Subcutaneous abdominal adipose tissue (tissue), 5 donors: ENCODE results near the gene CCDC201.

Source experiments
- H3K27ac ChIP-seq: one replicate; pipeline ENCODE4 v1.7.0; 2013; ENCODE audit warnings: low read depth, mild to moderate bottlenecking, inconsistent platforms, low read length, moderate library complexity
- H3K27me3 ChIP-seq, 5 donors: one replicate each; pipeline ENCODE4 v1.7.0; 2013; ENCODE audit warnings: low read length in 5 of 5, inconsistent platforms in 1 of 5; ENCODE audit not compliant: control insufficient read depth in 5 of 5, insufficient read depth in 4 of 5
- H3K36me3 ChIP-seq, 5 donors: one replicate each; pipeline ENCODE4 v1.7.0; 2013; ENCODE audit warnings: low read length in 5 of 5; ENCODE audit not compliant: control insufficient read depth in 5 of 5, insufficient read depth in 5 of 5
- H3K4me1 ChIP-seq, 5 donors: one replicate each; pipeline ENCODE4 v1.7.0; 2013; ENCODE audit warnings: low read length in 5 of 5, mild to moderate bottlenecking in 3 of 5, moderate library complexity in 1 of 5; ENCODE audit not compliant: control insufficient read depth in 5 of 5, insufficient read depth in 5 of 5
- H3K4me3 ChIP-seq, 5 donors: one replicate each; pipeline ENCODE4 v1.7.0; 2013; ENCODE audit warnings: low read length in 5 of 5, low read depth in 1 of 5
- H3K9ac ChIP-seq, 5 donors: one replicate each; pipeline ENCODE4 v1.7.0; 2013; ENCODE audit warnings: low read length in 5 of 5, mild to moderate bottlenecking in 4 of 5, moderate library complexity in 3 of 5
- H3K9me3 ChIP-seq, 5 donors: one replicate each; pipeline ENCODE4 v1.7.0; 2013; ENCODE audit warnings: low read length in 5 of 5; ENCODE audit not compliant: control insufficient read depth in 5 of 5
- donor health status: healthy.
- donor health status: healthy.
- donor health status: healthy.
- donor health status: healthy.
- donor health status: healthy.

The CCDC201 gene

DNA sequence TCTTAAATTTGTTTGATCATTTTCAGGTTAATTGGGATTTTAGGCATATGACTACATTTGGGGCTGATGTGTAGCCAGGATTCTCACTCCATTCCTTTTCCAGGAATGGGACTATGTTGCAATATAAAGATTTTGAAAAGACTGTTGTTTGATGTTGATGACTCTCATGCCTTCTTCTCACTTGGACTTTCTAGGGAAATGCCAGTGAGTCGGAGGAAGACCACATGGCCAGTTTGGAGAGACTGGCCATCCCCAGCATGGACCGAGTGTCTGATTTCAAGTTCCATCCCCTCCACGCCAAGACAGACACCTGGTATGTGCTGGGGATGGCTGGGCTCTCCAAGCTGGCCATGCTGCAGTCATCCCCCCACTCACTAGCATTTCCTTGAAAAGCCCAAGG, 42.7 kb upstream of the CCDC201 start:
- no peaks in the 10 kb centered on the region for H3K9me3 ChIP-seq
- H3K36me3 ChIP-seq = peaks cover 0 to 55% (median 38%) of the 10 kb centered on the region in 5 donors
- H3K9ac ChIP-seq = no peak overlapping the region
- H3K4me1 ChIP-seq = peaks cover 0 to 30% (median 25%) of the 10 kb centered on the region in 5 donors
- H3K4me3 ChIP-seq = no peak overlapping the region
- no peak overlapping the region for H3K27ac ChIP-seq
- peaks cover 0 to 21% (median 11%) of the 10 kb centered on the region in 5 donors for H3K27me3 ChIP-seq

DNA sequence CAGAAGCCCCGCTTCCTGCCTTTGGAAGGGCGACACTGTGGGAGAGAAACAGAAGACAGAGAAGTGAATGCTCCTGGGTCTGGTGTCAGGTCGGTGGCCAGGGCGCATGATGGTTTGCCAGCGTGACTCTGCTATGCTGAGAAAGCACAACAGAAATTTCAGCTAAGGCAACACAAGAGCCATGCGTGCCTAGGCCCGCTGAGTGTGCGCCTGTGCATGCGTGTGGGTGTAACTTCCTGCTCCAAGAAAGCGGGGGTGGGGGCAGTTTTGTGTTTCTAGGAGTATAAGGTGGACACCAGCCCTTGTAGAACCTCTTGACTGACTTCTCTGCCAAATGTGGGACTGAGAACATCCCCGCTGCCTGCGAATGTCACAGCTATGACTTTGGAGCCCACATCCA, 42.0 kb upstream of the CCDC201 start:
- H3K4me1 ChIP-seq = peaks cover 0 to 24% (median 18%) of the 10 kb centered on the region in 5 donors
- no peak overlapping the region for H3K9ac ChIP-seq
- H3K36me3 ChIP-seq = peaks cover 0 to 55% (median 38%) of the 10 kb centered on the region in 5 donors
- no peak overlapping the region for H3K4me3 ChIP-seq
- peaks cover 0 to 16% (median 9%) of the 10 kb centered on the region in 5 donors for H3K27me3 ChIP-seq
- H3K9me3 ChIP-seq = no peaks in the 10 kb centered on the region
- H3K27ac ChIP-seq = no peak overlapping the region

GRCh38 chr7:45912972-45913371, 40.1 kb upstream of the CCDC201 start:
- H3K9me3 ChIP-seq = no peaks in the 10 kb centered on the region
- peaks cover 0 to 55% (median 38%) of the 10 kb centered on the region in 5 donors for H3K36me3 ChIP-seq
- no peak overlapping the region for H3K4me3 ChIP-seq
- H3K27me3 ChIP-seq = peaks cover 0 to 8% (median 2%) of the 10 kb centered on the region in 5 donors
- no peak overlapping the region for H3K27ac ChIP-seq
- H3K9ac ChIP-seq = no peak overlapping the region
- peaks cover 0 to 5% (median 4%) of the 10 kb centered on the region in 5 donors for H3K4me1 ChIP-seq

DNA sequence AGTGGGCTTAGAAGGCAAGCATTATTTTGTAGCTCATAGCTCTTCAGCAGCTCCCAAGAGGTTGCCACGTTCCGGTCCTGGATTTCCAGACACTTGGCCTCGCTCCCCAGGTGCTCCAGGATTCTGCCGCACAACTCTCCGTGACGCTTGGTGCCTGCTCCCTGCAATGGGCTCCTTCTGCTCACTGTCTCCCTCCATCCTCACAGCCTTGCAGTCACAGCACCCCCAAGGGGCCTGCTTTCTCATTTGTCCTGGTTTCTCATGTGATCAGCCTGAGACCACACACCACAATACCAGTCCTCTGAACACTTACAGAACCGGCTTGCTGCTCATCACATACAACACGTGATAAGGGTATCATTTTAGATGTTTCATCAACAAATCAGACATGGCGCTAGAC, 38.4 kb upstream of the CCDC201 start:
- no peak overlapping the region for H3K4me3 ChIP-seq
- H3K9ac ChIP-seq = no peak overlapping the region
- peaks cover 0 to 46% (median 33%) of the 10 kb centered on the region in 5 donors for H3K36me3 ChIP-seq
- H3K27ac ChIP-seq = no peak overlapping the region
- H3K4me1 ChIP-seq = no peaks in the 10 kb centered on the region
- peaks cover 0 to 3% (median 0%) of the 10 kb centered on the region in 5 donors for H3K27me3 ChIP-seq
- H3K9me3 ChIP-seq = no peaks in the 10 kb centered on the region

DNA sequence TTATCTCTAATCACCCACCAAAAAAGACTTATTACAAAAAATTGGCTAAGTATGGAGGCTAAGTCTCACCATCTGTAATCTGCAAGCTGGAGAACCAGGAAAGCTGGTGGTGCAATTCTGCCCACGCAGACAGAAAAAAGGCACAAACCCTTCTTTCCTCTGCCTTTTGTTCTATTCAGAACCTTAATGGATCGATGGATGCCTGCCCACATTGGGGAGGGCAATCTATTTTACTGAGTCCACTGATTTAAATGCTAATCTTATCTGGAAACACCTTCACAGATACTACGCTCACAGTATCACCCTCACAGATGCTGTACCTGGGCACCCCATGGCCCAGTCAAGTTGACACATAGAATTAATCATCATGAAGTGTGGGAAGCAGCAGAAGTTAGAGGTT, 38.0 kb upstream of the CCDC201 start:
- H3K27me3 ChIP-seq = no peaks in the 10 kb centered on the region
- H3K9me3 ChIP-seq = no peaks in the 10 kb centered on the region
- H3K4me1 ChIP-seq = no peaks in the 10 kb centered on the region
- H3K9ac ChIP-seq = no peak overlapping the region
- no peak overlapping the region for H3K27ac ChIP-seq
- H3K36me3 ChIP-seq = peaks cover 0 to 42% (median 30%) of the 10 kb centered on the region in 5 donors
- no peak overlapping the region for H3K4me3 ChIP-seq

DNA sequence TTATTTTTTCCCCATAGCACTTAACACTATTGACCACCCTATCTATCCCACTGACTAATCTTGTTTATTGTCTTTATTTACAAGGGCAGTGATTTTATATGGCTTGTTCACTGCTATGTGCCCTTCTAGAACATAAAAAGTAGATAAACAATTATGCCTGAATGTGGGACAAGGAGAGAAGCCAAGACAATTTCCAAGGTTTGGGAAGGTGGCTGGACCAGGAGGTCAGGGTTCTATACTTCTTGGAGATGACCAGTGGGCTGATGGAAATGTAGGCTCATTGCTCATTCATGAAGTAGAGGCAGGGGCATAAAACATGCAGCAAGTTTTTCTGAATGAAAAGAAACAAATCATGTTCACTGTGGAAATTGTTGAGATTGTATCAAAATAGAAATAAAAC, 36.7 kb upstream of the CCDC201 start:
- H3K4me3 ChIP-seq = no peak overlapping the region
- no peaks in the 10 kb centered on the region for H3K27me3 ChIP-seq
- no peaks in the 10 kb centered on the region for H3K4me1 ChIP-seq
- no peak overlapping the region for H3K27ac ChIP-seq
- peaks cover 0 to 29% (median 20%) of the 10 kb centered on the region in 5 donors for H3K36me3 ChIP-seq
- H3K9ac ChIP-seq = no peak overlapping the region
- no peaks in the 10 kb centered on the region for H3K9me3 ChIP-seq

DNA sequence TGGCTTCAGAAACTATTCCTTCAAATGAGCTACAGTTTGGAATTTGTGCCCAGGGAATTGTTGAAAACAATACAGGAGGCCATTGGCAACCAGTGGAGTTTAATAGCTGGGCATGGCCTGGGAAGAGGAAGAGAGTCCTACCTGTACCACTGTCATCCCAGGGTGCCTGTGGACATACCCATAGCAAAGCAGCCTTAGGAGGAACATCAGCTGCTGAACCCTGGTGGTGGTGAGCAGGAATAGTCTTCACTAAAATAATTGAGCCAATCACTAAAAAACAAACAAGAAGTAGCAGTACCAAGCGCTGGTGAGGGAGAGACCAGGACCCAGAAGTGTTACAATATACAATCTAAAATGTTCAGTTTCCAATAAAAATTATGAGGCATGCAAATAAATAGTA, 29.9 kb upstream of the CCDC201 start:
- Histone ChIP-seq H3K4me1 (no peaks in the 10 kb centered on the region), H3K27ac (no peak overlapping the region), H3K27me3 (no peaks in the 10 kb centered on the region), H3K9ac (no peak overlapping the region), H3K9me3 (no peaks in the 10 kb centered on the region), H3K36me3 (no peaks in the 10 kb centered on the region), H3K4me3 (no peak overlapping the region)

DNA sequence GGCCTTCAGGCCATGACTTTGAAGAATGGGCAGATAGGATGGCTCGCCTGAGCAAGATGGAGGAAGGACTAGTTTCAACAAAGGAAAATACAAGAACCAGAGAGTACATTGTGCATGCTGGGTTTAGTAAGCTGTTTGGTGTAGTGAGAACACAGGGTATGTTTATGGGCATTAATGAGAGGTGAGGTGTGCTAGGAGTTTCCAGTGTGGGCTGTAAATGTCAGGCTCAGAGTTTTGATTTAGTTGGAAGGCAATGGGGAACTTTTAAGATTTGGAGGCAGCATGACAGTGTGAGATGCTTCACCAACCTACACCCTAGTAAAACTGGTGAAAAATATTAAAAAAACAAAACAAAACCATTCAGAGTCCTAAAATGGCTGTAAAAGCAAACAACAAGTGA, 28.7 kb upstream of the CCDC201 start:
- Histone ChIP-seq H3K4me1 (no peaks in the 10 kb centered on the region), H3K27ac (no peak overlapping the region), H3K4me3 (no peak overlapping the region), H3K27me3 (no peaks in the 10 kb centered on the region), H3K36me3 (no peaks in the 10 kb centered on the region), H3K9ac (no peak overlapping the region), H3K9me3 (no peaks in the 10 kb centered on the region)

DNA sequence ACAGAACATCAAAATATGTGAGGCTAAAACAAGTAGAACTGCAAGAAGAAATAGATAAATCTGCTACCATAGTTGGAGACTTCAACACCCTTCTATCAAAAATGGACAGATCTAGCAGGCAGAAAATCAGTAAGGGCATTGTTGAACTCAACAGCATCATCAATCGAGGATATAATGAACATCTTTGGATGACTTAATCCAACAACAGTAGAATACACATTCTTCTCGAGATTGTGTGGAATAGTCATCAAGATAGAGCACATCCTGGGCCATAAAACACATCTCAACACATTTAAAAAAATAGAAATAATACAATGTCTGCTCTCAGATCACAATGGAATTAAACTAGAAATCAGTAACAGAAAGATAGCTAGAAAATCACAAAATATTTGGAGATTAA, 25.3 kb upstream of the CCDC201 start:
- no peaks in the 10 kb centered on the region for H3K9me3 ChIP-seq
- H3K36me3 ChIP-seq = no peaks in the 10 kb centered on the region
- H3K9ac ChIP-seq = no peak overlapping the region
- H3K4me1 ChIP-seq = no peaks in the 10 kb centered on the region
- peaks cover 0 to 8% (median 0%) of the 10 kb centered on the region in 5 donors for H3K27me3 ChIP-seq
- H3K4me3 ChIP-seq = no peak overlapping the region
- H3K27ac ChIP-seq = no peak overlapping the region

GRCh38 chr7:45897042-45897690, 24.3 kb upstream of the CCDC201 start:
- Histone ChIP-seq H3K9me3 (no peaks in the 10 kb centered on the region), H3K36me3 (no peaks in the 10 kb centered on the region), H3K27me3 (peaks cover 0 to 11% (median 0%) of the 10 kb centered on the region in 5 donors), H3K9ac (no peak overlapping the region), H3K4me1 (no peaks in the 10 kb centered on the region), H3K27ac (no peak overlapping the region), H3K4me3 (no peak overlapping the region)
